22Rv1 (cell line): ENCODE measurements around the gene LIMS1.

Source experiments
- H3K27ac ChIP-seq: fragments of 450-650 bp; 2 replicates; pipeline ENCODE4 v1.5.1; 2017
- ZFX ChIP-seq: fragments of 450-650 bp; IDR thresholded peaks from 2 replicates; pipeline ENCODE4 v1.6.1; 2017; ENCODE audit warnings: antibody characterized with exemption, borderline replicate concordance
- TF ChIP-seq, protein P1 (sequence below): fragments of 450-650 bp; IDR thresholded peaks from 2 replicates; pipeline ENCODE4 v1.5.1; 2017; ENCODE audit warnings: mild to moderate bottlenecking

LIMS1 gene

DNA sequence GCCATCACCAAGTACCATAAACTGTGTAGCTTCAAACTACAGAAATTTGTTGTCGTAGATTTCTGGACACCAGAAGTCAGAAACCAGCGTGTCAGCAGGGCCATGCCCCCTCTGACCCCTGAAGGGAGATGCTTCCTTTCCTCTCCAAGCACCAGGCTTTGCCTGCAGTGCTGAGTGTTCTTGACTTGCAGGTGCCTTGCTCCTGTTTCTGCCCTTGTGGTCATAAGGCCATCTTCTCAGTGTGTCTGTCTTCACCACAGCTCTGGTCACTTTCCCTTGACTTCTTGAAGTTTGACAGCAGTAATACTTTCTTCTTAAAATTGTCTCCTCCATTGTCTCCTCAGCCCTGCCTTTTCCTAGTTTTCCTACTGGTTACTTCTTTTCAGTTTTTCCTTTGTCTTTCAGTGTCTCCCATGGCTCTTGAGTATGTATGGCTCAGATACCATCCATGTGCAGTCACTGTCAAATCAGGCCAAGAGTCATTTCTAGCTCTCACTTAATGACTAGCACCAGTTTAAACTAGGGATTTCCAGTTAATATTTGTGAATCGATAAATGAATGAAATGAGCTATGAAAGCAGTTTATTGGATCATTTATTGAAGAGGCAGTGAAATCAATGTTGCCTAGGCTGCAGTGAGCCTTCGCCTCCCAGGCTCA is 93.8 kb downstream of the LIMS1 start:
- TF ChIP-seq, protein P1, sequence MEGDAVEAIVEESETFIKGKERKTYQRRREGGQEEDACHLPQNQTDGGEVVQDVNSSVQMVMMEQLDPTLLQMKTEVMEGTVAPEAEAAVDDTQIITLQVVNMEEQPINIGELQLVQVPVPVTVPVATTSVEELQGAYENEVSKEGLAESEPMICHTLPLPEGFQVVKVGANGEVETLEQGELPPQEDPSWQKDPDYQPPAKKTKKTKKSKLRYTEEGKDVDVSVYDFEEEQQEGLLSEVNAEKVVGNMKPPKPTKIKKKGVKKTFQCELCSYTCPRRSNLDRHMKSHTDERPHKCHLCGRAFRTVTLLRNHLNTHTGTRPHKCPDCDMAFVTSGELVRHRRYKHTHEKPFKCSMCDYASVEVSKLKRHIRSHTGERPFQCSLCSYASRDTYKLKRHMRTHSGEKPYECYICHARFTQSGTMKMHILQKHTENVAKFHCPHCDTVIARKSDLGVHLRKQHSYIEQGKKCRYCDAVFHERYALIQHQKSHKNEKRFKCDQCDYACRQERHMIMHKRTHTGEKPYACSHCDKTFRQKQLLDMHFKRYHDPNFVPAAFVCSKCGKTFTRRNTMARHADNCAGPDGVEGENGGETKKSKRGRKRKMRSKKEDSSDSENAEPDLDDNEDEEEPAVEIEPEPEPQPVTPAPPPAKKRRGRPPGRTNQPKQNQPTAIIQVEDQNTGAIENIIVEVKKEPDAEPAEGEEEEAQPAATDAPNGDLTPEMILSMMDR, result no peak
- TF ChIP-seq ZFX, result no peak
- H3K27ac ChIP-seq, result no peak overlapping the region

DNA sequence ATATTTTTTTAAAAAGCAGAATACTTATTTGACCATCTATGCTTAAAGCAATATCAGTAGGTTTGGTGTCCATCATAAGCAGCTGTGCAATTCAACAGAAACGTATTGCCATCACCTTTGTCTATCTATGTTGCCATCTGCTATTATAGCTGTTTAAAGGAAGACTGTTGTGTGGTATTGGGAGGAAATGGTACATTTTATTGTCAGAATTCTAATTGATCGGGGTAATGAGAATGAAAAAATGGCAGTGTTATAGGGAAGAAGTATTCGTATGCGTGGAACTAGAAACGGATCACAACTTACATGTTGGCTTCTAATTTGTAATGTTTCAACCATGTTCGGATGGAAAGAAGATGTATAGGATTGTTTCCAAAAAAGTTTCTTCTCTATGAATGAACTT is 94.7 kb downstream of the LIMS1 start:
- TF ChIP-seq, protein P1, result no peak
- no peak for TF ChIP-seq ZFX
- no peak overlapping the region for H3K27ac ChIP-seq

DNA sequence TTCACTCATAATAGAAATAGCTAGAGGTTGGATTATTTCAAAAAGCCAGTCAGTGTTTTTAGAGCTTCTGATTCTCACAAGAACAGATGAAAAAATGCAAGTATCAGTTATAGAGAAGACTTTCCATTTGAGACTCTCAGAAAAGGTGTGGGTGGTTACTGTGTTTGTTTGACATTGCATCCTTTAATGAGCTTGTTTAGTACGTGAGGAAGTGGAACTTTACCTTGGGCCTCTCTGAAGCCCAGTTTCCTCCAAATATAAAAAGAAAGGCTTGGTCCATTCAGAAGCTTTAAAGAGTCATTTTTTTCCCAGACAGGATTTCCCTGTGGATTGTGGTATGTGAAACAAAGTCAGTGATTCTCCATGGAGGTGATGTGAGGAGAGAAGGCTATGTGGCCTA is 95.1 kb downstream of the LIMS1 start:
- TF ChIP-seq, protein P1, result no peak
- TF ChIP-seq ZFX, result no peak
- H3K27ac ChIP-seq, result no peak overlapping the region

DNA sequence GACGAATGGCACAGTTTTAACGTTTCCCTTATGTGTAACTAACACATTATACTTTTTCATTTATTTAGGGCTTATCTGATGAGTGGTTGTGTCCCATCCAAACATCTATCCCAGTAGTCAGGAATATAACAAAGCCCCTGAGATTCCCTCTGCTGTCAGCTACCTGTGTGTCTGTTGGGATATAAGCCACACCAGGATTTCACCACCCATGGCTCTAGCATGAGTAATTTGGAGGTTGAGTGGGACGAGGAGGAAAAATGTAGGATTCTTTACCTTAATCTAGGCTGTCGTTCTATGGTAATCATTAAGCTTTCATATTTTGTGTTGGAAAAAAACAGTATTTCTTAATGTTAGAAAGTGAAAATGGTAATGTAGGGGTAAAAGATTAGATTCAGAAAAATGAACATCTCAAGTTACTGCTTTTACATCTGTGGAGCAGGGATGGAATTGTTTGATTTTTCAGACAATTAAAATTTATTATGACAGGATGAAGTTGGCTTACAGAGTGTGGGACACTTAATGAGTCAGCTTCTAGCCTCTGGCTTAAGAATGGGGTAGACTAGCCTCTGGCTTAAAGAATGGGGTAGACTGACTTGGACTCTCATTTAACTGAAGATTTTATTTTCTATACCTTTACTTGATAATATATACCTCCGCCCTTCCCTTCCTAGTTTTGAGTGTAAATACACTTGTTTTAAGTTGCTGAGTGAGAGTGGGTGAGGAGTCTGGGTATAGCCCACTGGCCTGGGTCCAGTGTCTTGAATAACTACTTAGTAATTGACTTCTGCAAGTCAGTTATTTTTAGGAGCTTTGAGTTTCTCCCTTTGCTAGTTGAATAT is 96.5 kb downstream of the LIMS1 start:
- peak overlapping the region; percentile 78; the same call in 1 of the 2 replicates for H3K27ac ChIP-seq
- TF ChIP-seq, protein P1, result no peak
- no peak for TF ChIP-seq ZFX

DNA sequence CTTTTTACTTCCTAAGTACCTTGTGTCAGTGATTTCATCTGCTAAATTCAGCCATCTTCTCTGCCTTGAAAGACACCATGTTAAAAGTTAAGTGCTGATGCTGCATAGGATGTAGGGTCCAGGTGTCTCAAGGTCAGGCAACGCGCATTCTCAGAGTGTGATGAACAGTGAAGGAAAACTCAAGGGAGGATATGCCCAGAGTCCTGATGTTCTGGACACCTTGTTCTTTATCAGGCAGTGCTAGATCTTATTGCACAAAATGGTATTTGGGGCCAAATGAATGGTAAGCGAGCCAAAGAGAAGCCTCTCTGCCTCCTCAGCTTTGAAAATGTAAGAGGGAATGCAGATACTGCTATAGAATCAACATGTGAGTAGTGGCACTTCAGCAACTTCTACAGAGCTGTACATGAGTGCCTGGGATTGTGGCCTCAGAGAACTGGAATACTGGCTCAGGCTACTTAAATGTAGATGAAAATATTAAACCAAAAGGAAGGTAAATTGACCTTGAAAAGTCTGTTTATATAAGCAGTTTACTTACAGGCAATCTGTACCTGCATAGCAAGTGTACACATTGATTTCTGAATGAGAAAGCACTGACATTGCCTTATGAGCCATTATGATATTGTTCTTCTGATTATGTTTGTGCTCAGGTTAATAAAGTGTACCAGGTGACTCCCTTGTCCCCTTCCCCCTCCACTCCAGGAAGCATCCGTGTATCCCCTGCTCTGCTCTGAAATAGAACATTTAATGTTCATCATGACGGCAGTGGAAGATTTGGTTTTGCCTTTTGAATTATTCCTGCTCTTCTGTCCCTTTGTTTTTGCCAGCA is 98.3 kb downstream of the LIMS1 start:
- TF ChIP-seq ZFX, result no peak
- TF ChIP-seq, protein P1, result no peak
- peak overlapping the region; percentile 78 for H3K27ac ChIP-seq

DNA sequence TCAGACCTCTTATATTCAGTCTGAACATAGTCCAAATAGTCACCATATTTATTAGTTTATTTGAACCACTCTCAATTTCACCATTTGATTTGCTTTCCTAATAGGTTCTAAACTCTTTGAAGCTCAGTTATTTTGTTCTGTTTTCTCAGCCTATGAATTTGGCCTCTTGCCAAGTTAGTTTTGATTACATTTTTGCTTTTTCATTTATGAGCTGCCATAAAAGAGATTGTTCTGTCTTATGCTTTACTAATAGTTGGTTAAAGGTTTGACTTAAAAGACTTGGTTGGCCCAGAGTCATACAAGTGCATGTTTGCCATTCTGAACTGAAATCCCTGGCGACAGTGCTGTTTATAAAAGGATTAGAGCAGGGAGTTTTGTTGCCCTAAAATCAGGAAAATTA is 99.1 kb downstream of the LIMS1 start:
- TF ChIP-seq, protein P1, result no peak
- no peak for TF ChIP-seq ZFX
- peak overlapping the region; percentile 78 for H3K27ac ChIP-seq
